ENCODE measurements around the gene CCM2.

- TF ChIP-seq CTCF (conservative IDR thresholded peaks at IDR 0.05; ENCODE audit: low read length): no peak
- TF ChIP-seq EZH2phosphoT487 (IDR thresholded peaks at IDR 0.05; ENCODE audit: borderline replicate concordance, low read depth, low read length): no peak
These were observed 104.2 kb downstream of the CCM2 start for GRCh38 chr7:45103958-45104843.
